NCI-H69 (cell line): Measurements from ENCODE around the gene RIMBP2.

ENCODE experiments used
- DNase-seq: peaks from one replicate; lab custom pipeline; 2025; lab: John Stamatoyannopoulos, UW

Gene RIMBP2

DNA sequence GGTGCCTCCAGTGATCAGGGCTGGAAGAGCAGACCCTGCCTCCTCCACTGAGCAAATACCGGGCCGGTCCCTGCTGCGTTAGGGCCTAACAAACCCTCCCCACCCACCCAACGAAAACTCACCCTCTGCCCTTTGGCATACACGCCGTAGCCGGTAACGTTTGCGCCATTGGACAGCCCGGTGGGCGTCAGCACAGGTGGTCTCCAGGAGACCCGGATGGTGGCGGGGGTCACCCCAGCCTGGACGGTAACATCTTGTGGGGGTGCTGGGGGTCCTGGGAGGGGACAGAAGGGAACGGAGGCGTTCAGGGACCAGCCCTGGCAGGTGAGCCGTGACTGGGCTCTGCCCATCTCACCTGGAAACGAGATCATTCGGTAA is 277.9 kb downstream of the RIMBP2 start:
- no peak for DNase-seq

DNA sequence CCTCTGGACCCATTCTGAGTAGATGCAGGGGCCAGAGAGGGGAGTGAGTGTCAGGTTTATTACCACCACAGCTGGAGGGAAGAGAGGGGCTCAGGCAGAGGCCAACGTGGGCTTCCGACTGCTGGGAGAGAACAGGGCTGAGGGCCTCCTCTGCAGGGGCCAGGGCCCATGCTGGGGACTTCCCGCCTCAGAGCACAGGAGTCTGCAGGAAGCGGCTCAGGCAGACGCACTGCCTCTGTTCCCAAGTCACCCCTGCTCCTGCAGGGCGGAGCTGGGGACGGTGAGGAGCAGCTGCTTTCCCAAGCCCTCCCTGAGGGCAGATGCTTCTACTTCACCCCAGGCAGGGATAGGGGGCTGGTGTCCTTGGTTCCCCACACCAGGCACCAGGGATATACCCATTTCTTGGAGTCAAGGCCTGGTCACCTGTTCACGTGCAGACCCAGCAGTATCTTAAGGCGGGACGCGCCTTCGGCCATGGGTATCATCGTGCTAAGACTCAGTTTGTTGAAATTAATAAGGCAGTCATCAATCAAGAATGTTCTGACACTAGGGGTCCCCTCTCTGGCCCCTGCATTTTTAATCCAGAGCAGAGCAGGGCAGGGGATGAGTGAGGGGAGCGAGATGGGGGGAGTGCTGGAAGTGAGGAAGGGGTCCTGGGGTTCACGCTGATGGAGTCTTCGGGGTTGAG is 278.4 kb downstream of the RIMBP2 start:
- DNase-seq = no peak

DNA sequence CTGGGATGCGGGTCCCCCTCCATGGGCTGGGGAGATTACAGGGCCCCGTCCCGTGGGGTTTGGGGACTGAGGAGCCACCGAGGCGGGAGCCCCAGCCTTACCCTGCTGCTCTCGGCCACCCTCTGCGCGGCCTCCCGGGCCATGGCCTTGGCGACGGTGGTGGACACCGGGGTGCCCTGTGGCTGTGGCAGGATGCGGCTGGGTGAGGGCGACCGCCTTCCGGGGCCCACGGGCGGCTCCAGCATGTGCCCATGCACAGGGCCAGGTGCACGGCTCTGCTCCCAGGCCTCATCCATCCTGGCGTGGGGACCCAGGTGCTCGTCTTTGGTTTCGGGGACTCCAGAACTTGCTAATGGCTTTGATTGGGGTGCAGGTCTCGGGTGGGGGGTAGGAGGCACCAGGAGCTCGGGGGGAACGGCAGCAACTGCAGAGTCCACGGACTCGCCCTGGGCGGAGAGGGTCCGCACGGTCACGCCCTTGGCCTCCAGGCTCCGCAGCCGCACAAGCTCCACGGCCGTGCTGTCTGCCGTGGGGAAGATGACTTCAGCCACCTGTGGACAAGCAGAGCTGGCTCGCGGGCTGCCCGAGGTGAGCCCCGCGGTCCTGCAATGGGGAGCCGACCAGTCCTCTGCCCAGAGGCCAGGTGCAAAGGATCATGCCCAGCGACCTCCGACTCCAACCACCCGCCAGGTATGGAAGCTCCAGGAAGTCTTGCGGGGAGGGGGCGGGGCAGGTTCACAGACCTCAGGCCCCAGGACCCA is 279.2 kb downstream of the RIMBP2 start:
- DNase-seq = no peak

DNA sequence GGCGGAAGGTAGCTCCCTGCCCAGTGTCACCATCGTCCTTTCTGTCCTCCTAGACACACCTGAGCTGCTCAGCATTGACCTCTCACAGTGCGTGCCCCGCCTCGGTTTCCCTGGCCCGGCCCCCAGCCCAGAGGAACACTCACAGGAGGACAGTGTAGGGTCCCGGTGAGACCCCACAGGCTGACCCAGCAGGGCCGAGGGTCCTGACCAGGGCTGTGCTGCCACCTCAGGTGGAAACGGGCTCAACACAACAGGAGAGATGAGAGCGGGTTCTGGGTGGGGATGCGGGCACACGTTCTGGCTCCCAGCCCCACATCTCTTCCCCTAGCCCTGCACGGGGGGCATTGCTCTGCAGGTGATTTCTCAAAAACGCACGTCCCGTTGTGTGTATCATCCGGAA is 280.3 kb downstream of the RIMBP2 start:
- no peak for DNase-seq

DNA sequence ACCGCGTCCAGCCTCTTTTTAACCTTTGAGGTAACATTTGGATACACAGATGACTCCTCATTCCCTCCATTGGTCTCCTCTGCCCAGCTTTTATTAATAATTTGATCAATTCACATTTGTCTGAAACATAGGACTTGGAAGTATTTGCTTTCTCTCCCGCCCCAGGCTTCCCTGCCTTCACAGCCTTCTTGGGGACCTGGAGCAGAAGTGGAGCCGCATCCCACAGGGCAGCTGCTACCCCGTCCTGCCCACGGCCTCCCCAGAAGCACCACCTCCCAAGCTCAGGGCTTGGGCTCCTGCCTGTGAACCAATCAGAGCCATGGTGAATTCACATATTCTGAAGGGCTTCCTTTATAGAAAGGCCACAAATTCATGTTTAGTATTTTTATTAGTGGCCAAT is 280.8 kb downstream of the RIMBP2 start:
- no peak for DNase-seq

DNA sequence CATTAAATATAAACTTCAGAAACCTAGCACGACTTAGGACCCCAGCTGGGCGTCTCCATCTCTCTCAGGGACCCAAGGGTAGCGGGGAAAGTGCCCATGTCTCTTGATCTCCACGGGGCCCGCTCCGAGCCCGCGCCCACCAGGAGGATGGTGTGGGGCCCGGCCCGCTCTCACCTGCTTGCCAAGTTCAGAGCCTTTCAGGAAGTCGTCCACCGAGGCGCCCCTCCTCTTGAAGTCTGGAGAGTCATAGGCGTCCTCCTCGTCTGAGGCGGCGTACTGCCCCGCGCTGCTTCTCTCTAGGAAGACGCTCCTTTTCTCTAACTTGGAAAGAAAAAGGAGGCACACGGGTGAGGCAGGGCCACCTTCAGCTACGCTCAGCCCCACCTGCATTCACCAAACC is 281.5 kb downstream of the RIMBP2 start:
- DNase-seq = no peak

DNA sequence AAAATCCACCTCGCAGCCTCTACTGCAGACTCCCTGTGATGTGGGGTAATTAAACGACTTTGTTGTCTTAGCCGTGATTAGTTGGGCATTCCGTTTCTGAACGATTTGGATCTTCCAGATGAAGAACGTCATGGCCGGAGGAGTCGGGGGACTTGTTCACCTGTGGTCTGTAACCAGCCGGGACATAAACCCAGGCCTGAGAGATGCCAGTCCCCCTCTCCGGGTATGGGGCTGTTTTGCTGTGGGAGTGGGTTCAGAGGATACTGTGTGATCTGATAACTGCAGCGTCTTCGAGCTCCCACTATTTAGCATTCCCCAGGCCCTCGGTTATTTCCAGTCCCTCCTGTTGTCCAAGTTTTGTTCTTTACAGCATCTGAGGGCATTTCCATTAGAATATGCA is 282.3 kb downstream of the RIMBP2 start:
- DNase-seq = no peak

DNA sequence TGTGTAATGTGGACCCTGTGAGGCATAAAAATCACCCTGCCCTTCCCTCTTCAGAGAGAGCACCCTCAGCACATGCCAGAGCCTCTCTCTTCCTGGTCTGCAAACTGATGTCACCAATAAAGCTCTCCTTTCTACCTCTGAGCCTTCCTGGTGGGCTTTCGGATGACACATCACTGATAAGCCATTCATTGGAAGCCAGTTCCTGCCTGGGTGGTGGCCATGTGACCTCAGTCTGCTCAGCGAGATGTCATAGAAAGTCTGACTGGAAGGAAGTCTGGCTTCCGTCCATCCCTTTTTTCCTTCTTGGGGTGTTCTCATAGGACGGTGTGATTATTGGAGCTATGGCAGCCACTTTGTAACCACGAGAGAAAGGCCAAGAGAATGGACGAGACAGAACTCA is 282.7 kb downstream of the RIMBP2 start:
- no peak for DNase-seq

DNA sequence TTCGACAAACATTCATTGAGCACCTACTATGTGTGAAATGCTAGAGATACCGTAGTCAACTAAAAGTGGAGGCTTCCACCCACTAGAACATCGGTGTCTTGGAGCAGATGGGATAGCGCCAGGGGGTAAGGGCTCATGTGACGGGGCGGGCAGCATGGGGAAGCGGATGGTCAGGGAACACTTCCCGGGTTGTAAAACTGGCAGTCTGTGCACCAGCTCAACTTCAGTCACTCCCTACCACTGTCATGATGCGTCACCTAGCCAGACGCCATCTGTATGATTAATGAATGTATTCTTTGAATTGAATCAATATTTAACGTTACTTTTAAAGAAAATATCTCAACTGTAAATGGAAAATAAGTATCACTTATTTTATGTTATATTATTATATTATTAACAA is 284.9 kb downstream of the RIMBP2 start:
- no peak for DNase-seq

DNA sequence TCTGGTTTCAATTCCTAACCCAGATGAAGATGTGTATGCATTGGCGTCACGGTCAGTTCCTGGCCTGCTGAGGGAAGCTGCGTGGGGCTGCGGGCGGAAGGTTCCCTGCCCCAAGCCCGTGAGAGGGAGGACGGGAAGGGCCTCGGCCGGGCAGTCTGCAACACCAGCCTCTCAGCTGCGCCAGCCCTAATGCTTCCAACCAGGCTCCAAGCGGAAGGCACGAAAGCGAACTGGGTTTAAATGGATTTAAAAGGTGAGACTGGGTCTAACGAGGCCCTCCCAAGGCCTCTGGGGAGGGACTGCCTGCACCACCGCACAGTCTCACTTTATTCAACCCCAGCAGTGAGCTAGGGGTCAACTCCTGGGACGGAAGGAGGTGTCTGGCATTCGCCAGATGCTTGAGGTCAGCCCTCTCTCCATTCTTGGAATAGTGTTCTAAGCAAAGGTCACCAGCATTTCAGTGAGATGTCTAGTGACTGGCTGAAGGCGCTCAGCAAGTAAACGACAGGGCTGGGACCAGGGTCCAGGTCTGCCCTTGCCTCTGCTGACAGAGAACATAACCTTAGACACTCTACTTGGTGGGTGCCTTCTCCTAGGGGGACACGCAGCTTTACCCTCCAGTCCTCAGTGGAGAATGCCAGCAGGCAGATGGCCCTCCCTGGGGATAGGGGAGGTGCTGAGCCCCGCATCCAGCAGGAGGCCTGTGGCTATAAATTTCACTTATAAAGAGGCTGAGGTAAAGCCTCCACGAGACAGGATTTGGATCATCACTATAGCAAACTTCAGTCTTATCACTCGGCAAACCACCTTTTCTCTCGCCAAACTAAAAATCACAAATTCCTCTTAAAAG is 286.2 kb downstream of the RIMBP2 start:
- DNase-seq = no peak

DNA sequence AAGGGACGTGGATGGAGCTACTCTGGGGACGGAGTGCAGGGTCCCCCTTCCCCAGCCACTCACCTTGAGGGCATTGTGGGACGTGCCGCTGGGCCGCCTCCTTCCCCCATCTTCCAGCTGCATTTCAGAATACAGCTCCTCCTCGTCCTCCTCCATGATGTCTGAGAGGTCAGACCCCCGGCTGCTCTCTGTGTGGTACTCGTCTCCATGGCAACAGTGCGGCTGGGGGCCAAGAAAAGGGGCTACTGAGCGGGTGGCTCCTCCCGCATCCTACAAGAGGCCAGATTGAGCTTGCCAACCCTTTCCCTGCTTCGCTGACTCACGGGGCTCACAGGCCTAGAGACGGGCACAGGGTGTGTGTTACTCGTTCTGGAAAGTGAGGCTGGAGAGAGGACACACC is 288.0 kb downstream of the RIMBP2 start:
- DNase-seq = no peak

DNA sequence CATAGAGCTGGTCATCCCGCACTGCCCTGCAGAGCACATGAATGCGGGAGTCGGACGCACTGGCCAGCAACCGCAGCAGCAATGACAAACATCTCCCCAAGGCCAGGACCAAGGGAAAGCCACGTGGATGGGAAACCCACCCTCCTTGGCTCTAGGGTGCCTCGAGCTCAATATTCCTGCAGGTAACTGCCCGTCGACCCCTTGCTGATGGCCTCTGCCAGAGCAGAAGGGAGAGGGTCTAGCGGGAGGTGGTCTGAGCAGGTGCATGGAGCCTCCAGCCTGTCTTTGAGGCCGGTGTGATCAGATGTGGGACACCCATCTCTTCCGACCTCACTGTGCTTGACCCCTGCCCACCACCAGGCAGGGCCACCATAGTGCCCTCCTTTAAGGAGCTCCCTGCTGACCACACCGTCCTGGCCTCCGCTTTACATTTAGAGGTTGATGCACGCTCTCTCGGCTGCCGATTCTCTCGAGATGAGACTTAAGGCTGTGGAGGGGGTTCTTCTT is 288.7 kb downstream of the RIMBP2 start:
- DNase-seq = no peak

DNA sequence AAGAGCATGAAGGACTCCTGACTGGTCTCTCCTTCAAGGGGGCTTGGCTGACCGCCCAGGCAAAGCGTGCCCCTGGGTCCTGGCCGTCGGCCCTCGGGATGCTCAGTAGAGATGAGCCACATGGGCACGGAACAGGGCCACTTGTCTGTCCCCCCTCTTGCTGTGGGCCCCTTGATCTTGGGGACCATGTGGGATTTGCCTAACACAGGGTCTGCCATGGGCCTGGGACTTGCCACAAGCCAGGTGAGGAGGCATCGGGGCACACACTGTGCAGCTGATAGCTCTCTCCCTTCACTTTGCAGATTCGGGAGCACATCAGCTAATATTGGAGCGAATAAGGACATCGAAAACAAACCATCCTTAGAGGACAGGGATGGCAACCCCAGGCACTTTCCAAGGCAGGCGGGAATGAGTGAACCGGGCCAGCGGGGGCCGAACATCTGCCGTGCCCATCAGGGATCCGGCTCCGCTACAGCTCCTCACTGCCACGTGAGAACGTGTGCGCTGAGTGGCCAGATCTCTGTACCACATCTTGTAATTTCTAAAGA is 290.3 kb downstream of the RIMBP2 start:
- DNase-seq = no peak

DNA sequence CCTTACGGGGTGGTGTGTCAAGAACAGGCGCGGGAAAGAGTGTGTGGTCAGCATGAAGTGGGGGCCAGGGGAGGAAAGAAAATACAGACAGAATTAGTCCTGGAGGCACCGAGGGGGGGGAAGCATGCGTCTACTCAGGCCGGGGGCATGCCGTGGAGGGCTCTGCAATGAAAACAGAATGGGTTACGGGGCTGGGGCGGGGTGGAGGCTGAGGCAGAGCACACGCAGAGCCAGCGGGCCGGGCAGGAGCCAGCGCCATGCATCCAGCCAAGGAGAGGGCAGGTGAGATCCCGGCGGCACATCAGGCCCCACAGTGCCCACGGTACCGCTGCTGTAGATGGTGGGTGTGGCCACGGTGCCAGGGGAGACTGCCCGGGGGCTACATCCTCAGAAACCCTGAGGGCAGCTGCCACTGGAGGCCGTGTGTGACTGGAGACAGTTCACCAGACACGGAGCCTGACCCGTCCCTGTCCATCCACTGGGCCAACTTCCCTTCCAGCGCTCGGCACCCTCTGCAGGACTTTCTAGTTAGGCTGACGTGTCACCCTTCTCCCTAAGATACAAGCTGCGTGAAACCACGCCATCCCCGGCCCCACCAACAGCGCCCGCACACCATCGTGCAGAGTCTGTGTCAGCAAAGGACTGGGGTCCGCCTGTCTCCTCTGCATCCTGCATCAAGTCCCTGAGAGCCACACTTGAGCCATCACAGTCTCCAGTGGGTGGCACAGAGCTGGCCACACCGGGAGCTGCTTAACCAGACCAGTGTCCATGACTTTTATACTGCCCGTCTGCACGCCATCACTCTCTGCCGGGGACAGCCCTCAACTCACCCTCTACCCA is 291.0 kb downstream of the RIMBP2 start:
- DNase-seq = no peak

DNA sequence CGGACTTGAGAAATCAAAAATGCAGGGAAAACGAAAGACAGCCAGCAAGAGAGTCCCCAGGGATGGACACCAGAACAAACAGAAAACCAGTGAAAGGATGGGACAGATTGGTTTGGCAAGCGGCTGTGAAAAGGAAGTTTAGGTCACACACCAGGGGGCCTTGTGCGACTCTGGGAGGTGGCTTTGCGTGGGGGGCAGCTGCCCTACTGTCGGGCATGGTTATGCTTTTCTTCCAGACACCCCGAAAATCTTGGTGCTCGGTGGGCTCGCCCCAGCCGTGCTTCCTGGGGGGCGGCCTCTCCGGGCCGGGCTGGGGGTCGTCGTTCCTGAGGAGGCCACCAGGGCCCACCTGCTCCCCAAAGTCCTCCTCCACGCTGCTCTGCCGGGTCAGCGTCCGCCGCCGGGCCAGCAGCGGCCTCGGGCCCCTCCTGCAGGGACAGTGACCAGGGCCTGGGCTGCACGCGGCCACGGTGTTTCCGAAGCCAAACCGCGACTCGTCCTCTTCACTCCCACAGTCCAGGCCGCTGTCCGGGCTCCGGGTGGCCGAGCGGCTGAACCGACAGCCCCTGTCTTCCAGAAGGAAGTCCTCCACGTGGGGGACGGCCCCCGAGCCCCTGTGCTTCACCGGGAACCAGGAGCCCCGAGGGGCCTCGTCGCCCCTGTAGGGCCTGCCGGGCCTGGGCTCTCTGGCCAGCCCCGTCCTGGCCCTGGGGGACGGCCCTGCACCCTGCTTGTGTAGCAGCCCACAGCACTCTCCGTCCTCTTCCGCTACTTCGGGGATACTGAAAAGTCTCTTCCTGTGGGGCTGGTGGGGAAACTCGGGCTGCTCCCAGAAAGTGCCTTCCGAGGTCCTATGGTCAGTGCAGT is 291.9 kb downstream of the RIMBP2 start:
- no peak for DNase-seq

DNA sequence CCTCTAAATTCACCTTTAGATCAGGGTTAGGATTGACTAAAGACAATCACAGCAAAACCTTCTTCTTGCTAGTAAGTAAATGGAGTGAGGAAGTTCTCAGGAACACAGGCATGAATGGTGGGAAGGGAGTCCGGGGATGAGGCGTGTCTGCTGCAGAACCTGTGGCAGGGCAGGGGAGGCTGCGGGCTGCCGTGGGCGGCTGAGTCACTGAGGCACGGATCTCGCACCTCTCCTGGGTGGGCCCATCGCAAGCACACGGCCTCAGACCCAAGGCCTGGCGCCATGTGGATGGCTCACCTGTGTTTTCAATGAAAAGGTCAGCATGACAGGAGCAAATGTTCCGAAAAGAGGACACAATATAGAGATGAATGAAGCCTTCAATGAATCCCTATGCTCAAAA is 293.0 kb downstream of the RIMBP2 start:
- DNase-seq = no peak

DNA sequence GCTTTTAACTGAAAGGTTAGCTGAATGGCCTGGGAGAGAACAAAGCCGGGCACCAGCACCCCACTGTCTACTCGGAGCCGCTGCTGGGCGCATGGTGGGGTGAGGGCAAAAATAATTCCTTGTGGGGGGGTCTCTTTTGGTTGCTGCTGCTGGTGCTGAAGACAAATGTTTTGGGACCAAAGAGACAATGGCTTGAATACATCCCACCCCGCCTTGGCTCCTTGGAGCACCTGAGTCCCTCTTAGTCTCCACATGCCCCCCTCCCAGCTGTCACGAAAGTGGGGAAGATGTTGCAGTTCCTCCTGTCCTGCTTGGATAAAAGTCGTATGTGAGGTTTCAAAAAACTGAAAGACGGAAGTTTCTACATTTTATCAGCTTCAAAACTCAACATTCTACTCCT is 293.4 kb downstream of the RIMBP2 start:
- DNase-seq = no peak

DNA sequence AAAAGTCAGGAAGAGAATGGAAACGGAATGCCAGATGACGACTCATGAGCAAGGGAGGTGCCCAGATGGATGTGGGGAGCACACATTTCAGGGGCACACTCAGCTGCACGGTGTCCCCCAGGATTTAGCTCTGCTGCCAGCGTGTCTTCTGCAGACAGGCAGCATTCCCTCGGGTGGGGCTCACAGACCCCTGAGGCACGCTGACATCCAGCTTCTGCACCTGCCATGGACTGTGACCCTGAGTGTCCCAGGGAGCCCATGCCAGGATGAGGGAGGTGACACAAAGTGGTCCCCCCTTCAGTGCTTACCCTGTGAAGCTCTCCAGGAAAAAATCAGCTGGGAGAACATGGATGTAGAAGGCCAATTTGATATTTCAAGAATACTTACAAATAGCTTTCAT is 294.2 kb downstream of the RIMBP2 start:
- no peak for DNase-seq

DNA sequence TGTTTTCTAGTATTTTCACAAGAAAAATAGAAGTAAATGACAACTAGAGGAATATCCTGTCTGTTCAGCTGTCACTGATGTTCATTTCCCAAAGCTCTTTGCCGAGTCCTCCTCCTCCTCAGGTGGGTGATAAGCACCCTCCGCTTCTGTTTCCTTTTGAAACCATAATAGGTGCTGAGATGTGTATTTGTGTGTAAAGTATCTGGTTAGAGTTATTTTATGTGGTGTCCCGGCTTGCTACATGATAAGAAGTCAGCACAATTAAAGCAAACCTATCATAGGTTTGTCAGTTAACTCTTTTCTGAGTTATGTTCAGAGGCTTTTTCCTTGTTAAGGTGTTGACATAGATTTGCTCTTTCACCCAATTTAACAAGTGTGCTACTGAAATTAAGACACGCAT is 296.0 kb downstream of the RIMBP2 start:
- no peak for DNase-seq

DNA sequence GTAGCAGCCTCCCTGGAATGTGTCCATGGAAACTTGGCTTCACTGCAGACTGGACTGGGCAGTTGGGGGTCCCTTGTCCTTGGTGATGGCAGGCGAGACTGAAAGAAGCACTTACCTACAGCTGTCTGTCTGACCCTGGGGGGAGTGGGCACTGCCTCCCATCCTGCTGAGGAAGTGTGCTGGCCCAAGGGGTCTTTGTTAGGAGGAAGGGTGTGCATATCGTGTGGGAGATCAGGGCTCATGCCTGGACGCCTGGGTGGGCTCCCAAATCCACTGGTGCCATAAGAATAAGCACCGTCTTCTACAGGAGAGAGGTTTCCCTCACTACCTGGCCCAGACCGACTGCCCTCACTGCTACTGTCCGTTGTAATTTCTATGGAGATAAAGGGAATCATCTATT is 297.0 kb downstream of the RIMBP2 start:
- no peak for DNase-seq

DNA sequence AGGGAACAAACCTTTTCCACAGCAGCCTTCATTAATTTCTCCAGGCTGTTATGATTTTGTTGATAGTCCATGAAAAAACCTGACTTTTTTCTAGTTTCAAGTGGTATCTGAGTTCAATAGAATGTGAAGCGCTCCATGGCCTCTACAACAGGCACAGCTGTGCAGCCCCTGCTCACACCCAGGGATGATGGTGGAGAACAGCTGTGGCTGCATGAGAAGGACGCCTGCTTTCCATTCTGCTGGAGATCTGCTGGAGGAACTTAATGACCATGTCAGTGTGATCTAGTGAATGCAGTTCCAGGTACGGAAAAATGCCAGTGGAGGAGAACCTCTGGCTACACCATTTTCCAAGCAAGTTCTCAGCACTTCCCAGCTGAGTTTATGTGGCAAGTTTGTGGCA is 297.8 kb downstream of the RIMBP2 start:
- DNase-seq = no peak
